HCEC 1CT (cell line): ENCODE results near the gene AGAP5.

Experiments
- DNase-seq: peaks from one replicate; pipeline ENCODE4 v3.0.0-alpha.2; 2017

AGAP5 gene

GRCh38 chr10:73650537-73651331 is 47.2 kb downstream of the AGAP5 start:
- DNase-seq, result peak; percentile 95

DNA sequence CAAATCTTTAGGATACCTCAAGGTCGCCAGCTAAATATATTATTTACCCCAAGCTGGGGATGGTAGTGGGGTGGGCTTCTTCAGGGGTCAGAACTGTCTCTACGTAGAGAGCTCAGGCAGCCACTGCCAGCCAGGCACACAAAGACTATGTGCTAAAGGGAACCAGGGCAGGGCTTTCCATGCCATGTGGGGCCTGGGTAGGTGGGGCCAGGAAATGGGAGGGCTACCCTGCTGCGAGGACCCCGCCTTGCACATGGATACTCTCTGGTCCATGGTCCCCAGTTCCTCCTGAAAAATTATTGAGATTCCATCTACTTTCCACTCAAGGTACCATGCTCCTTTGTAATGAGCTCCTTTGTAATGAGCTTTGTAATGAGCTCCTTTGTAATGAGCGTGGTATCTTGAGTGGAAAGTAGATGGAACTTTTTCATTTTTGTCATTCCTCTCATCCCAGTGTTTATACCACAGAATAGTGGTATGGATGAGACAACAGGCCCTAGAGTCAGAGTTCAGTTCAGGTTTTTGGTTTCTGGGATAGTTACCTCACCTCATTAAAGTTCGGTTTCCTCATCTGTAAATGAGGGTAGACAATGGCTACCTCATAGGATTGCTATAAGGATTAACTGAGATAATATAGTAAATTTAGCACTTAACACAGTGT is 47.9 kb downstream of the AGAP5 start:
- DNase-seq, result peak; percentile 79

GRCh38 chr10:73648975-73649829 is 48.7 kb downstream of the AGAP5 start:
- no peak for DNase-seq

DNA sequence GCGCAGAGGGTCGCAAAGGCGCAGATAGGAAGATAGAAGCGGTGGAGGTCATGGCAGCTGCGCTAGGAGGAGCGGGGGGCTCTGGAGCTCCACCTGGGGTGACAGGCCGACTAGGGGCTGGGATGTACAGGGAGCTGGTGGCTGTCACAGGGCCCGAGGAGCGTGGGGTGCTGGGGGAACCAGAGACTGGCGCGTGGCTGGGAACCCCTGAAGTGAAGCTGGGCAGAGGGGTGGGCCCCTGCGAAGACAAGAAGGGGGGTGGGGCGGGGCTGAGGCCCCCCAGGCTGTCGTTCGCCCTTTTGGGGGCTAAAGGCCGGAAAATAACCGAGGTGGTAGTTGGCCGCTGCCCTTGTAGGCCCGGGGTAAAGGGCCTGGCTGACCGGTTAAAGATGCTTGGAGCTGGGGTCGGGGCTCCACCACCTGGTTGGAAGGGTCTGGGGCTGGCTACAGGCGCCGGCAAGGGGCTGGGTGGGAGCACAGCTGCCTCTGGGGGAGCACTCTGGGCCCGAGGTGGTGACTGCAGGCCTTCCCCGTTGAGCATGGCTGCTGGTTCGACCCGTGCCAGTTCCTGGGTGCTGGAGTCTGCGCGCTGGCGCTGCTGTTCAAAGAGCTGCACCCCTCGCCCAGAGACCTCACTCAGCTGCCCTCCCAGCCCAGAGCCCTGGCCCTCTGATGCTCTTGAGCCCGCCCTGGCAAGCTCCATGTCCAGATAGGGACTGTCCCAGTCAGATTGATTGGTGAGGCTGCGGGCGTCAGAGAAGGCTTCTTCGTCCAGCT is 49.8 kb downstream of the AGAP5 start:
- DNase-seq, result no peak

- no peak for DNase-seq
Observed at GRCh38 chr10:73647211-73647874, 50.6 kb downstream of the AGAP5 start.

DNA sequence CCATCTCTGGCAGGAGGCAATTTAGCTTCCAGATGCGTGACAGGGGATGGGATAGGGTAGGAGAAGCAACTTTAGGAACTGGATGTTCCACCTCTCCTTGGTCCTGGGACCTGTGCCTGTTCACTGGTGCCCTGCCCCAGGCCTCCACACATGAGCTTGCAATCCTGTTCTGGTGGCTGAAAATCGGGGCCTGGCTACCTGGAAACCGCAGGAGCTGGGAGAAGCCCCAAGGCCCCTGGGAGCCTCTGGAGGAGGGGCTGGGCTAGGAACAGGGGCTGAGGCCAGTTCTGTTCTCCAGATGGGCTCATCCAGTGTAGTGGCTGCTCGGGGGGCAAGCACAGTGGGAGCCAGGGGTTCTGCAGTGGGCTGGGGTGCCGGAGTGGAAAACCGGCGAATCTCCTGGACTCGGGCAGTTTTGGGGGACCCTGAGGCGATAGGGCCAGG is 51.3 kb downstream of the AGAP5 start:
- DNase-seq, result no peak

DNA sequence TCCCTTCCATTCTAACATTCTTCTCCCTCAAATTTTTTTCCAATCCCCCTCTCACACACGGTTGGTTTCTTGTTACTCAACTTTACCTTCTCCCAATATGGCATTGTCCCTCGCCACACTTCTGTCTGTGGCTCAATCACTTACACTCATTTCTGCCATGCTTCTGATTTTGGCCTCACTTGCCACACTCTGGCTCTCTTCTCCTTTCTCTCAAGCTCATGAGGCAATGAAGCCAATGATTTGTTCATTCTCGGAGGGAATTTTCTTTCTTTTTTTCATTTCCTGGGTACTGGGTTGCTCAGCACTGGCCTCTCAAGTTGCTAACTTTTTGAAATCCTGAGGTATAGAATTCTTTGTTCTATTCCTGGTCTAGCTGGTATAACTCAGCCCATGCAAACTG is 52.7 kb downstream of the AGAP5 start:
- no peak for DNase-seq

DNA sequence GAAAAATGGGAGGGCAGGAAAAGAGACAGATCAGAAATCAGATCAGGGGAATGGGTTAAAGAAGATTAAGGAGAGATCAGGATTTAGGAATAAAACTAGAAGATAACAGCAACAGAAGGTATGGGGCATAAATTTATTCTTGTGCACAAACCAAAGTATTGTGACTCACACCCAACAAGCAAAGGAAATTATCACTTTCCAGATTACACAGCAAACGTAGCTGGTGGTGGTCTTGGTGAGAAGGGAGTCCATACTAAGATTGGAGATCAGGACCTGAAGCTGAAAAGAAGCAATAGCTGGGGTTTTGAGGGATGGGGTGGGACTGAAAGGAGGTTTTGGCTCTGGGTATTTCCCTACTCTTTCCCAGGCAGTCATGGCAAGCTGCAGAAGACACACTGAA is 53.1 kb downstream of the AGAP5 start:
- no peak for DNase-seq

DNA sequence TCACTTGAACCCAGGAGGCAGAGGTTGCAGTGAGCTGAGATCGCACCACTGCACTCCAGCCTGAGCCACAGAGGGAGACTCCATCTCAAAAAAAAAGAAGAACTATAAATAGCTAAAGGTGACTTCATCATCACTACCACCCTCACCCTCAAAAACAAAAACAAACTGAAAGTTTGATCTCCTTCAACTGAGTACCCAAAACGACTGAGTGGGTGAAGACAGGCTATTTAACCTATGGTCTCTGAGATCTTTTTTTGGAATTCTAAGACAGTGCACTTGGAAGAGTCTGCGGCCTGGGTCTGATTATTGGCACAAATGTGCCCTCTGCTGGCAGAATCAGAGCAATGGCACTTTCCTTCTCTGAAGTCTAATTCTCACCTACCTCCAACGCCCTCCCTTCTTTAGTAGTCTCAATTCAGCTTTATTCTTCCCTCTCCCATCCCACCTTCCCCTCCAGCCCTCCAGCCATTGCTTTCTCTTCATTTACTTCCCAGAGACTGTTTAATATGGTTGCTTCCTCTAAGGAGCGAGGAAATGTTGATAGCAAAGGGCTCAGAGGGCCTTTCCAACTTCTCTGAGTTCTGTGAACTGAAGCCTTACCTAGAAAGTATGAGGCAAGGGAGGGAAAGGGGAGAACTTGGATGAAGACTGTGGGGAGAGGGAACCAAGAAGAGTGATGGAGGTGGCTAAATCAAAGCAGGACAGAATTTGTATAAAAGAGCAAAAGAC is 53.7 kb downstream of the AGAP5 start:
- DNase-seq, result peak; percentile 67

- no peak for DNase-seq
Observed at GRCh38 chr10:73643362-73643761, 54.5 kb downstream of the AGAP5 start.

- DNase-seq, result no peak
Observed at GRCh38 chr10:73641328-73642060, 56.4 kb downstream of the AGAP5 start, which contains the start of gene MYOZ1. TSS of gene MYOZ1 (minus strand) at chr10:73641474. CDS start at chr10:73640017, 1,457 bp downstream.

DNA sequence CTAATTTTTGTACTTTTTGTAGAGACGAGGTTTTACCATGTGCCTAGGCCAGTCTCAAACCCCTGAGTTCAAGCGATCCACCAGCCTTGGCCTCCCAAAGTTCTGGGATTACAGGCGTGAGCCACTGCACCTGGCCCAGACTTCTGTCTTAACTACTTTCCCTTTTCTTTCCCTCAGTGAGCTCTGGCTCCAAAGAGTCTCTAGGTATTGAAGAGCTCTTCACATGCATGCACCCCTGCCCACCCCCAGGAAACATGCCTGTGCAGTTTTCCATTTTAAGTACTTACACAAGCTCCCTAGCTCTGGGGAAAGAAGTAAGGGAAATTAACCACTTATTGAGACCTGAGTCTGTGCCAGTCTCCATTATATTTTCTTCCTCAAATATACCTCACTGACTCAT is 58.6 kb downstream of the AGAP5 start:
- DNase-seq, result no peak

GRCh38 chr10:73635781-73636180 is 62.1 kb downstream of the AGAP5 start:
- DNase-seq, result no peak

DNA sequence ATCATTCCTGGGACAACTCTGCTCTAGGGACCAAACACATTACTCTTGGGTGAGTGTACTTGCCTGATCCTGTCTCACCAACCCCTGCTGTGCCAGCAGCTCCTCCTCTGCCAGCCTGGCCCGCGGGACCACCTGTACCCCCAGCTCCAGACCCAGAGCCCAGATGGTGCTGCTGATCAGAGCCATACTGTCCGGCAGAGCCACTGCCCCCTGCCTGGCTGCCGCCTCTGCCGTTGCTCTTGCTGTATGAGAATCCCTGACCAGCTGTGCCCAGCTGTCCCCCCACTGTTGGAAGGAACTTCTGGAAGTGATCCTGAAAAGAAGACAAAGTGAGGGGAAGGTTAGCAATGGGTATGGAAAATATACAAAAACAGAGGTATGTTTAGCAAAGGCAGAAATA is 63.5 kb downstream of the AGAP5 start:
- DNase-seq, result no peak

DNA sequence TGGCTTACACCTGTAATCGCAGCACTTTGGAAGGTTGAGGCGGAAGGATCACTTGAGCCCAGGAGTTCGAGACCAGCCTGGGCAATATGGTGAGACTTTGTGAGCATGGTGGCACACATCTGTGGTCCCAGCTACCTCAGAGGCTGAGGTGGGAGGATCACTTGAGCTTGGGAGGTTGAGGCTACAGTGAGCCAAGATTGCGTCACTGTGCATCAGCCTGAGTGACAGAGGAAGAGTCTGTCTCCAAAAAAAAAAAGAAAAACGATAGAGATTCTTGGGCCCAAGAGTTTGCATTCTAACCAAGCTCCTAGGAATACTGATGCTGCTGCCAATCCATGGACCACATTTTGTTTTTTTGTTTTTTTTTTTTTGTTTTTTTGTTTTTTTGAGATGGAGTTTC is 68.7 kb downstream of the AGAP5 start:
- no peak for DNase-seq

GRCh38 chr10:73628405-73628804 is 69.5 kb downstream of the AGAP5 start:
- no peak for DNase-seq

GRCh38 chr10:73627300-73627699 is 70.6 kb downstream of the AGAP5 start:
- no peak for DNase-seq

GRCh38 chr10:73625884-73626752 is 71.8 kb downstream of the AGAP5 start:
- DNase-seq, result peak; percentile 98
